HG02759 (cell line): ENCODE measurements around the gene TMC4.
A peak's percentile ranks its signal among the peaks of the same experiment; 100 is the strongest.
"Not testable (repeated sequence)": the region's sequence is repeated elsewhere in the genome, so short reads cannot be mapped to it uniquely, and the experiment has no call there.

Source experiments
- ATAC-seq: cut with Tn5 transposase; IDR thresholded peaks from one replicate; pipeline ENCODE4 v1.9.1; 2021; ENCODE audit warnings: mild to moderate bottlenecking, moderate library complexity; ENCODE audit not compliant: unreplicated experiment

The TMC4 gene

GRCh38 chr19:54204767-54205468 is 32.0 kb upstream of the TMC4 start:
- no peak for ATAC-seq

- no peak for ATAC-seq
These were observed 30.2 kb upstream of the TMC4 start for GRCh38 chr19:54203151-54203611.

- ATAC-seq, result no peak
These were observed 29.0 kb upstream of the TMC4 start for GRCh38 chr19:54201980-54202379.

- ATAC-seq, result no peak
These were observed 28.3 kb upstream of the TMC4 start for GRCh38 chr19:54201172-54201701.

- ATAC-seq, result no peak
These were observed 26.4 kb upstream of the TMC4 start for GRCh38 chr19:54199401-54199800.

GRCh38 chr19:54197121-54197520 is 24.2 kb upstream of the TMC4 start:
- no peak for ATAC-seq

GRCh38 chr19:54196536-54196935 is 23.6 kb upstream of the TMC4 start:
- ATAC-seq, result no peak

- not testable (repeated sequence) for ATAC-seq
These were observed 21.5 kb upstream of the TMC4 start for GRCh38 chr19:54194463-54194862.

GRCh38 chr19:54193011-54193410 is 20.1 kb upstream of the TMC4 start:
- no peak for ATAC-seq

GRCh38 chr19:54191811-54192453 is 19.0 kb upstream of the TMC4 start:
- ATAC-seq, result no peak

GRCh38 chr19:54191011-54191810 is 18.3 kb upstream of the TMC4 start, which contains the start of gene TSEN34:
Gene TSEN34 (plus strand): TSS chr19:54191308. CDS start chr19:54191365, 57 bp downstream.
- ATAC-seq, result peak; percentile 30

GRCh38 chr19:54190503-54191010 is 17.6 kb upstream of the TMC4 start:
- ATAC-seq, result peak; percentile 48

GRCh38 chr19:54189735-54190502 is 17.0 kb upstream of the TMC4 start:
- peak; percentile 51 for ATAC-seq

GRCh38 chr19:54189145-54189734 is 16.3 kb upstream of the TMC4 start, which contains the start of gene MBOAT7:
Gene MBOAT7 (minus strand): TSS chr19:54189580. CDS start chr19:54188508, 1,072 bp downstream.
- peak; percentile 29 for ATAC-seq

GRCh38 chr19:54188215-54188871 is 15.4 kb upstream of the TMC4 start:
- no peak for ATAC-seq

GRCh38 chr19:54186934-54187381 is 14.0 kb upstream of the TMC4 start:
- no peak for ATAC-seq

- no peak for ATAC-seq
These were observed 13.4 kb upstream of the TMC4 start for GRCh38 chr19:54186351-54186750.

GRCh38 chr19:54183431-54183830 is 10.5 kb upstream of the TMC4 start:
- no peak for ATAC-seq

- ATAC-seq, result not testable (repeated sequence)
These were observed 8.9 kb upstream of the TMC4 start for GRCh38 chr19:54181894-54182293.
